ENCODE measurements around the gene FAM219A.

GRCh38 chr9:34456746-34457145 is 1.6 kb downstream of the FAM219A start:
- TF ChIP-seq CTCF (conservative IDR thresholded peaks at IDR 0.05 in 1 of 2, IDR thresholded peaks at IDR 0.05 in 1 of 2; ENCODE audit: low read depth in 1 of 2, low read length in 2 of 2) (no peak), EZH2 (IDR thresholded peaks at IDR 0.05; ENCODE audit: low read length, missing control alignments) (no peak)

Measured in fibroblast of lung (primary cell).